HG02571 (cell line): Measurements from ENCODE around the gene KAT2B.

Source experiments
- ATAC-seq: cut with Tn5 transposase; IDR thresholded peaks from one replicate; pipeline ENCODE4 v1.9.1; 2021; ENCODE audit warnings: mild to moderate bottlenecking, moderate library complexity; ENCODE audit not compliant: unreplicated experiment

Gene KAT2B

DNA sequence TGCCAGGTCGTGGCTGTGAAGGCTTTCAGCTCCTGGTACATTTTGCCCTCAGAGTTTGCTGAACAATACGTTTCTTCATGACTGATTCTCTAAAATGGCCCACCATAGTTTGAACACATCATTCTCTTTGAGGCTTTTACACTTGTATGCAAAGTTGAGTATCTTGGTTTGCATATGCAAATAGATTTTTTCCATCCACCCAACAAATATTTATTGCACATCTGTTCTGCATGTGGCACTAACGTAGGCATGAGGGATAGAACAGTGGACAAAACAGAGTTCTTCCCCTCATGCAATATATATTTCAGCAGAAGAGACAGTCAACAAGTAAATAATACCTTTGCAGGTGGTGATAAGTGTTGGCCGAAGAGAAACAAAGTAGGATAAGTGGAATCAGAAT is 55.2 kb downstream of the KAT2B start:
- no peak for ATAC-seq

DNA sequence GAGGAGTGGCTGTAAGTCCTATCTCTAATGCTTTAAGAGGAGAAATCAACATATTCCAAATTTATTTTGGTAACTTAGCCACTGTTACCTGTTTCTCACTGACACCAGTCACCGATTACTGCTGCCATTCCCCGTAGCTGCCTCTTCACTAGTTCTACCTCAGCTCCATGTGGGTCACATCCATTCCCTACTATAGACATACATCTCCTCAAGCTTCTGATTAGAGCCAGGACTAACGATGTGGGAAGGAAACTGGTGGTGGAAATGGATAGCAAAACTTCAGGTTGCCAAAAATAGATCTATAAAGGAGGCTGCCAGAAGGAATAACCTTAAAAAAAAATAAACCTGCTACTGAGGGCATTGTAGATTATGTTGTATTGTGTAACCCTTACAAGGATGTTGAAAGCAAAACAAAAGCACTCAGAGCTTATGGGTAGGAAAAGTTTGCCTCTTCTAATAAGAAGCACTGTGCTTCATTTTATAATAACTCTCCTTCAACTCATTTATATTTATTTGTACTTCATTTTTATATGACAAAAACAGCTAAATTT is 56.0 kb downstream of the KAT2B start:
- no peak for ATAC-seq

DNA sequence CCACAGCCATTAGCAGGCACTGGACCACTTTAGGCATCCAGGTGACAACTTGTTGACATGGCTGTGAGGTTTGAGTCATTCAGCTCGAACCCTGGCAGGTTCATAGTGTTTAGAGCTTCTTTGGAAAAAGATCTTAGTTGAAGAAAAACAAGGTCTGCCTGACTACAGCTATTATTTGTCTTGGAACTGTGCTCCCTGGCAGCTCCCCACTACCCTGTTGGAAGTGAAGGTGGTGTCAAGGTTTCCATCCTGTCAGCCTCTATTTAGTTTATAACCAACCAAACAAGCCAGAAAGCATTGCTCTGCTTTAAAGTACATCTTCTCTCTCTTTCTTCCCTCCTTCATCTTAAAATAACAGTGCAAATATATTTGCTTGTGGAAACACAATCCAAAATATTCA is 56.8 kb downstream of the KAT2B start:
- no peak for ATAC-seq

DNA sequence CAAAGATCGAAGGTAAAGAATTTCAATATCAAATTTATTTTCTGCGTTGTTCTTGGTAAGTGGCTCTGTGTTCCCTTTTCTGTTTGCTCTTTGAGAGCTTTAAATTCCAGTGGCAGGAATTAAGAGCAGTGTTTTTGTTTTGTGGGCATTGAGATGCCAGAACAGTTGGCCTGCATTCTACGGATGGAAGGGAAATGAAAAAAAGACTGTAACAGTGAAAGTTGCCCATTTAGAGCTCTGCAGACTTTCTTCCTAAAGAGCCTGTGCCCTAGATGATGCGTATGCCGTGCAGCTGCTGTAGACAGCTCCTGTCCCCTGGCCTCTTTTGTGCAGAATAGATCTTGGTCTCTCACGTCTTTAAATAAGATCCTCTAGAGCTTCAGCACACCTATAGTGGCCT is 58.8 kb downstream of the KAT2B start:
- no peak for ATAC-seq

DNA sequence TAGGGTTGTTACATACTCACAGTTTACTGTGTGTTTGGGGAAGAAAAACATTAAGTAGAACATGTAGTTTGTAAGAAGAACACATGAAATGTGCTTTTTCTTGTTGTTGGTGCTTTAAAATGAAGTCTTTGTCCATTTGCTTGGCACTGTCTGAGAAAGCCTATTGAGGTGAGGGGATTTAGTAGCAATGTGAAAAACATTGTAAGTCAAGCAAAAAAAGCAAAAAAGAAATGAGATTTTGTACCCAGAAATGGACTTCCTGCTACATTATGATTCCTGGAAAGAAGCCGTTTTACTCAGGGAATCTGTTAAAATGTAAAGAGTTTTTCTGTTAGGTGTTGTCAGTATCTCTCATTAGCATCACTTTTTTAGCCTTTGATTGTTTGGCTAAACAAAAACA is 59.9 kb downstream of the KAT2B start:
- ATAC-seq, result no peak

DNA sequence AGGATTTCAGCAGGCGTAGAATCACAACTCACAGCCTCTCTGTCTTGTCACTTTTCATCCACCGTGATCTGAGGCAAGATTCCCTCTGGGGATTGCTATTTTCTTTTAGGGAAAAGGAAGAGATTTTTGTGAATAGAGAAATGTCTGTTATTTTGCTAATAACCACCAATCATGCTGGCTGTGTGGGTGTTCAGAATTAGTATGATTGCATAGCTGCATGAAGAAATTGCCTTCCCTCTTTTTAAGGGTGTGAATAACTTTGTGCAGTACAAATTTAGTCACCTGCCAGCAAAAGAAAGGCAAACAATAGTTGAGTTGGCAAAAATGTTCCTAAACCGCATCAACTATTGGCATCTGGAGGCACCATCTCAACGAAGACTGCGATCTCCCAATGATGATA is 60.8 kb downstream of the KAT2B start:
- no peak for ATAC-seq

DNA sequence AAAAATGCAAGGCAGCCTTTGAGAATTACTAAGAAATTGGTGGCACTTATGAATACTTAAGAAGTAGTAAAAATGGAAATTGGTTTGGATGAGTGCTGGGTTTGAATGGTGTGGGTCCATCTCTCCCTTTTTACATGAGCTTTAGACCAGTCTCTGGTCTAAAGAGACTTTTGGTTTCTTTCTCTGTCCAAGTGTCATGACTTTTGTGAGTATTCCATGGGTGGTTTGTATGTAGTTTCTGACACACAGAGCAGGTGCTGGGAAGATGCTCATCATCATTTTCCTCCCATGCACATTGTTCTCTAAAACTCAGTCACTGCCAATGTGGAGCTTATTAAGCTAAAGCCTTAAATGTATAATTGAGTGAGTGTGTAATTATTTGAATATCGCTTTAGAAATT is 63.5 kb downstream of the KAT2B start:
- ATAC-seq, result no peak

DNA sequence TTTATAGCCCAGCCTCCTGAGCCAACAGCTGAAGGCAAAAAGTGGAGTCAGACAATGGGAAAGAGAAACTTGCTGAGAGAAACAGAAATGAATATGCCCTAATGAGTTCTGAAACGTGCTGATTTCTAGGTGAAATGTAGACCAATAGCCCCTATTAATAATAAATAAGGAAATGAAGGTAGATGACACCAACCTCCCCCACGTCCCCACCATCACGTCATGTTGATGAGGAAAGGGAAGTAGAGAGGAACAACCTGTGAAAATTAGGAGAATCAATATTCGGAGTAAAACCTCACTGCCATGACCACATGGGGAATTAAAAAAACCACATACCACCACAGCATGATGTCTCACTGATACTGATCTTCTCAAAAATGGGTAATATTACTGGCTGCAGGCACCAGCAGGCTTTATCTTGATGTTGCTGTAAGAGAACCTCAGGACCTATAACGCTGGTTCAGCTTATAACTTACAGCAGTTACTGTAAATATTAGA is 64.0 kb downstream of the KAT2B start:
- ATAC-seq, result no peak

DNA sequence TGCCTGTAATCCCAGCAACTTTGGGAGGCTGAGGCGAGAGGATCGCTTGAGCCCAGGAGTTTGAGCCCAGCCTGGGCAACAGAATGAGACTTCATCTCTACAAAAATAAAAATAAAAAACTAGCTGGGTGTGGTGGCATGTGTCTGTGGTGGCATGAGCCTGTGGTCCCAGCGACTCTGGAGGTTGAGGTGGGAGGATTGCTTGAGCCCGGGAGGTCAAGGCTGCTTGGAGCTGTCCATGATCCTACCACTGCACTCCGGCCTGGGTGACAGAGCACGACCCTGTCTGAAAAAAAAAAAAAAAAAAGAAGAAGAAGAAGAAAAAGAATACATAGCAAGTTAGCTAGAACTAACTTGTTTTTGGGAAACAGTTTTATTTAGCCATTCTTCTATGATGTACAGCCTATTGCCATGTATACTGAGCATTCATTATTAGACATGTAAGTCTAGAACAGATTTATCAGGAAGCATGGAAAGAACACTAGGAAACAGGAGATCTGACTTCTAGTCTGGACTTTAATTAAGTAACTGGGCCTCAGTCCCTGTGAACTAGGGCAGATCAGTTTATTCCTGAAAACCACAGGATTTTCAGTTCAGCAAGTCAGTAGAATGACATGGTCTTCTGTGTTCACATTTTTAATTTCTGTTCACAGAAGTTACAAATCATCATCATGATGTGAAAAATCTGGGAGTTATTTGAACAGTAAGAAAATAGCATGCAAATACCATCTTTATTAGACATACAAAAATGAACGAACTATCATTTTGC is 65.5 kb downstream of the KAT2B start:
- no peak for ATAC-seq

DNA sequence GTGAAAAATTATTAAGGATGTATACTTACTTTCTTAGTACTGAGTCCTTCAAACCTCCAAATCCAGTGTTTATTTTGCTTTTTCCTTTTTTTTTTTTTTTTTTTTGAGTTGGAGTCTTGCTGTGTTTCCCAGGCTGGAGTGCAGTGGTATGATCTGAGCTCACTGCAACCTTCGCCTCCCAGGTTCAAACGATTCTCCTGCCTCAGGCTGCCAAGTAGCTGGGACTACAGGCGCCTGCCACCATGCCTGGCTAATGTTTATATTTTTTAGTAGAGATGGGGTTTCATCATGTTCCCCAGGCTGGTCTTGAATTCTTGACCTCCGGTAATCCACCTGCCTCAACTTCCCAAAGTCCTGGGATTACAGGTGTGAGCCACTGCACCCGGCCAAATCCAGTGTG is 67.5 kb downstream of the KAT2B start:
- no peak for ATAC-seq

DNA sequence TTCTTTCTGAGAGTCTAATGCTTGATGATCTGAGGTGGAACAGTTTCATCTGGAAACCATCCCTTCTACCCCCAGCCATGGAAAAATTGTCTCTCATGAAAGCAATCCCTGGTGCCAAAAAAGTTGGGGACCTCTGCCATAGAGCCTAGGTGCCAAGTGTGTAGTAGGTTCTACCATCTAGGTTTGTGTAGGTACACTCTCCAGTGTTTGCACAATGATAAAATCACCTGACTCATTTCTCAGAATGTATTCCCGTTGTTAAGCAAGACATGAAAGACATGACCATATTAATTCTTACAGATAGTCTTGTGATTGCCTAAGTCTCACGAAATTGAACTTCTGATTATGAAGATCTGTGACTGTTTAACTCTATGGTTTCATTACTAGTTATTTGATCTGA is 68.6 kb downstream of the KAT2B start:
- no peak for ATAC-seq

DNA sequence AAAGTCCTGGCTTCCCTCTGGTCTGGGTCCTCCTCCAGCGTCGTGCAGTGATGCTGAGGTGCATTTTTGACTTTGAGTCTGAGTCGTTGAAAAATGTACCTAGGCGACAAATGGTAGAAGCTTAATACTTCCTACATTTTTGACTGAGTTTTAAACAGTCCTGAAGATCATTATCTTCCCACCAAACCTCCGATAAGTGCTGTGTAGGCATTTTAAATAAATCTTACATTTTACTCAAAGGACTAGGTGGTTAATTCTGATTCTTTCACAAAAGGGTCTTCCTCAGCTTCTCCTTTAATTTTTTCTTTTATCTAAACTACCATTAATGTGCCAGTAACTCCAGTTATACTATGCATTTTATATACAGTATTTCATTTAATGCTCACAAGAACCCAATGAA is 70.6 kb downstream of the KAT2B start:
- ATAC-seq, result no peak

DNA sequence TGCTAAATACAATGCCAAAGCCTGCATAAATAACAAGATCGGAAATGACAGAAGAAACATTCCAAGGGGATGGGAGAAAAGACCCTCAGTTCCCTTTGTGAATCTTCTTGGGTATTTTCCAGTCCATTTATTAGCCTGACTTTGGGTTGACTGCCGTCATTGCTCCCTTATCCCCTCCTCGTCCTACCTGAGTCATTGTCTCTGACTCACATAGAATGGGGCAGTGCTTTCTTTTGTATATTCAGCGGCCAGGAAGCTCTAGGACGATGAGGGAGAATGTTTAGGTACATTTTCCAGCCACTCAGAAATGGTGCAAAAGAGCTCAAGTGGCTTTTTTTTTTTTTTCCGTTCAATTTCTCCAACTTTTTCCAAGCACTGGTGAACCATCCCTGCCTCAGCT is 71.6 kb downstream of the KAT2B start:
- no peak for ATAC-seq

DNA sequence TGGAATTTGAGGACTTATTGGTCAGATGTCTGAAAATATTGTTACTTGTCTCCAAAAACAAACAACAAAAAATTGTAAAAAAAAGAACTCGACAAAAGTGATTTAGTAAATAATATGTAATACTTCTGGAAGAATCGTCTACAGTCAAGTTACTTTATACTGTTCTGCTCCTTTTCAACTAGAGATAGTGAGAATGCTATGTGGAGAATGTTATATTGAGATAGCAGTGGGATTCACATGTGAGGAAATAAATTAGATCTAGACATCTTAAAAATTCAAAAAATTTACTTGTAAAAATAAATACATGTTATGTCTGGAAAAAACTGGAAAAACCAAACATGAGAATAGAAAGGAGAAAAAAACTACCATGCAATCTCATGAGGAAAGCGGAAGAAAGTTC is 80.8 kb downstream of the KAT2B start:
- ATAC-seq, result no peak

DNA sequence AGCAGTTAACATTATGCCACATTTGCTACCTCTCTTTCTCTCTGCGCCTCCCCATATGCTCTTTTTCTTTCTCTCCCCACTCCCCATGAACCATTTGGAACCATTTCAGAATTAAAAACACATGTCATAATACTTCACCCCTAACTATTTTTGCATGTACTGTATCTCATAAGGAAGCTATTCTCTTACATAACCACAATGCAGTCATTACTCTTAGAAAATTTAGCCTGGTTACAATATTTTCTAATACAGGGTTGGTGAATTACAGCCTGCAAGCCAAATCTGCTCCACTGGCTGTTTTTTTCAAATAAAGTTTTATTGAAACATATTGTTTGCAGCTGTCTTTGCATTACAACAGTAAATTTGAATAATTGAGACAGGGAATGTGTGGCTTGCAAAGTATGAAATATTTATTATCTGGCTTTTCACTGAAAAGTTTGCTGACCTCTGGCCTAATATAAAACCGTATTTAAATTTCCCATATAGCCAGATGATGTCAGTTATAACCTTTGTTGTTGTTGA is 82.9 kb downstream of the KAT2B start:
- no peak for ATAC-seq

DNA sequence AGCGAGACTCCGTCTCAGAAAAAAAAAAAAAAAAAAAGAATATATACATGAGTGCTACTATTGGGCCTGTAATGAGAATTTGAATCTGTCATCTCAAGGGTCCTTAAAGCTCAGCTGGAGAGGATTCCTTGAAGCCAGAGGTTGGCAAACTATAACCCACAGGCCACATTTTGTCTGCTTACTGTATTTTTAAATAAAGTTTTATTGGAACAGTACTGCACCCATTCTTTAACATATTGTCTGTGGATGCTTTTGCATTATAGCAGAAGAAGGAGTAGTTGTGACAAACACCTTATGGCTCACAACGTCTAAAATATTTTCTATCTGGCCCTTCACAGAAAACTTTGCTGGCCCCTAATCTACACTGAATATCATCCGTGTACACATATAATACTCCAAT is 85.0 kb downstream of the KAT2B start:
- no peak for ATAC-seq

DNA sequence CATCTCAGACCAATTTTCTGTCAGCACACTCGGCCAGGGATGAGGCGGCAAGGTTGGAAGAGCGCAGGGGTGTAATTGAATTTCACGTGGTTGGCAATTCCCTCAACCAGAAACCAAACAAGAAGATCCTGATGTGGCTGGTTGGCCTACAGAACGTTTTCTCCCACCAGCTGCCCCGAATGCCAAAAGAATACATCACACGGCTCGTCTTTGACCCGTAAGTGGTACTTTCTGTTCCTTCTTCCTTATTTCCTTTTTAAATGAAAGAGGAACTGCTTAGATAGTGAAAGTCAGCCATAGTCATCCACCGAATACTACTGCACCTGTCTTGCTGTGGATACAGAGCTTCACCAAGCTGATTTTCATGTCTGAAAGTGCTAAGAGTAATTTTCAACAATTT is 85.7 kb downstream of the KAT2B start:
- ATAC-seq, result peak; percentile 100

DNA sequence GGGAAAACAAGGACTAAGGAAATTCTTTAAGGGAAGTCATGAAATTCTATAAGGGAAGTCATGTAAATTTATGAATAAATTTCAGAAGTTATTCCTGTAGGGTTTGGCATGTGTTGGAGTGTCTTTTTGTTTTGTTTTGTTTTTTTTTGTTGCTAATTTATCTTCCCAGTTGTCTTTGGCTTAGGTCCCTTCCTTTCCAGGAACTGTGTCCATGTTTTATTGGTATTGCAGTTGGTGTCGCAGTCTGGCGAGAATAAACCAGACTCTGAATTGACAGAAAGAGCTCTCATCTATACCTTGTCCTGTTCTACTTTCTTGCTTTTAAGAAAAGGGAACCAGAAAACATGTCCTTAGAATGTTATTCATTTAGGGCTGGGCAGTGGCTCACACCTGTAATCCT is 88.1 kb downstream of the KAT2B start:
- ATAC-seq, result no peak

DNA sequence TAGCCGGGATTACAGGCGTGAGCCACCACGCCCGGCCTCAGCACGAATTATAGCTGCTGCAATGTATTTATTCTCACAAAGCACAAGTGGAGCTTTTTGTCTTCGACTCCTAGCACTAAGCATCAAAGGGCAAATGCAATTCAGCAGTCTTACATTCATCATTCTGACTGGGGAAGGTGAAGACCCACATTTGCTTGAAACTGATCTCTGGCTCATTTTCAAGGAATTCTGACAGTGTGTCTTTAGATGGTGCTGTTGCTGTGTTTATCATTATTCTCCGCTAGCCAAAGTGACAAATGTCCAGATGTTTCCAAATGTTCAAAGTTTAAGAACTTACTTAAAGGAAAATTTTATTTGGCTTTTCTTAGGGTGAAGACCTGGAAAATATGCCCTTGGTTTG is 89.9 kb downstream of the KAT2B start:
- no peak for ATAC-seq

DNA sequence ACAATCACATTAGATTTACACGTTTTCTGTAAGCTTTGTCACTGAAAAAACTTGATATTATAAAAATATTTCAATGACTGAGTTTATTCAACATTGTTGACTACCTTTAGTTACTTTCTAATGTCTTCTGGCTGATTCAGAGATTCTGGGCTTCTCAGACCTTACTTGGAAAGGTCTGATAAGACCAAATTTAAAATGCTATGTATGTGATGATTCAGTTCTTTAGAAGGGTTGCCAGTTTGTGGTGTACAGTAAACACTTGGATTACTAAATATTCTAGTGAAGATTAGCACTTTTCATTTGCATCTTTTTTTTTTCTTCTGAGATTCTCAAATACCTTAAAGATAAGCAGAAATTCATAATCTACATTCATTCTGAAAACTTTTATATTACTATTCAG is 96.0 kb downstream of the KAT2B start:
- ATAC-seq, result no peak

DNA sequence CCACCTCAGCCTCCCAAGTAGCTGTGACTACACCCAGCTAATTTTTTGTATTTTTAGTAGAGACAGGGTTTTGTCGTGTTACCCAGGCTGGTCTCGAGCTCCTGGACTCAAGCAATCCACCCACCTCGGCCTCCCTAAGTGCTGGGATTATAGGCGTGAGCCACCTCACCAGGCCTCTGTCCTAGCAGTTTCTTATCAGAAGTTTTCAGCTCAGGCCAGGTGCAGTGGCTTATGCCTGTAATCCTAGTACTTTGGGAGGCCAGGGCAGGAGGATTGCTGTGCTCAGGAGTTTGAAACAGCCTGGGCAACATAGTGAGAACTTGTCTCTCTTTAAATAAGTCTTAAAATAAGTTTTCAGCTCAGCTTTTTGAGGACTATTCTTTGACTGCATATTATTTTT is 97.4 kb downstream of the KAT2B start:
- no peak for ATAC-seq

DNA sequence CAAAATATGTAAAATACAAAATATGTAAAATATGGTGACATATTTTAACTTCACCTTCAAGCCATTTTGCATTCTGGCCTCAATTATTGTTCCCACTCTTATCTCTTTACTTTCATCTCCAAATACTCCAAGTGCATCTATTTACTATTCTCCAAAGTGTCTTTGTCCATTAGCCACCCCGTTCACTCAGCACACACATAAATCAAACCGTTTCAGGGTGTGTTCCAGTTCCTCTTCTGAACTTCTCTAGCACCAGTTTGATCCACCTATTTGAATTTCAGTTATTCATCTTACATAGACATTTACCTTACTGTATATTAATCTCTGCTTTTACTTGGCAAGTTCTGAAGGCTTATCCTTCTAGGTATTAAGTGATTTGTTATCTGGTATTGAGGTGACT is 100.6 kb downstream of the KAT2B start:
- no peak for ATAC-seq

DNA sequence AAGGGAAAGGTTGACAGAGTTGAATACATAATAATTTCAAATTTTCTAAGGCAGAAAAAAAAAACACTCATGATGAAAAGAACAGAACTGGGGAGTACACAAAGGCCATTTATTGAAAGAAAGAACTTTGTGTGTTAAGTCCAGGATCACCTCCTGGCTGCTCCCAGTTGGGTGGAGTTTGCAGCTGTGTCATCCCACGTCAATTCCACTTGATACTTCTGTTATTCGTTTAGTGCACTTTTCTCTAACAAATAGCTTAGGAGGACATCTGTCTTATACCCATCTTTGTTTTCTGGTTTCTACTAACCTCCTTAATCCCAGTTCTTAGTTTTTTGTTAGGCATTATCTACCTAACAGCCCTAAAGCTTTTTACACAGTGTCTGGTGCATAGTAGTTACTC is 101.1 kb downstream of the KAT2B start:
- ATAC-seq, result no peak
